Measurements from ENCODE around the gene ZNF330. TPM values are rescaled to one million over a fixed set of nuclear protein-coding genes. Genes with fewer than 3 reads are reported as not detected.

The ZNF330 gene
- total and polyA plus RNA-seq, 2 of the 4 experiments (the other 2 are of a cell fraction): 27.2 to 34.1 TPM

DNA sequence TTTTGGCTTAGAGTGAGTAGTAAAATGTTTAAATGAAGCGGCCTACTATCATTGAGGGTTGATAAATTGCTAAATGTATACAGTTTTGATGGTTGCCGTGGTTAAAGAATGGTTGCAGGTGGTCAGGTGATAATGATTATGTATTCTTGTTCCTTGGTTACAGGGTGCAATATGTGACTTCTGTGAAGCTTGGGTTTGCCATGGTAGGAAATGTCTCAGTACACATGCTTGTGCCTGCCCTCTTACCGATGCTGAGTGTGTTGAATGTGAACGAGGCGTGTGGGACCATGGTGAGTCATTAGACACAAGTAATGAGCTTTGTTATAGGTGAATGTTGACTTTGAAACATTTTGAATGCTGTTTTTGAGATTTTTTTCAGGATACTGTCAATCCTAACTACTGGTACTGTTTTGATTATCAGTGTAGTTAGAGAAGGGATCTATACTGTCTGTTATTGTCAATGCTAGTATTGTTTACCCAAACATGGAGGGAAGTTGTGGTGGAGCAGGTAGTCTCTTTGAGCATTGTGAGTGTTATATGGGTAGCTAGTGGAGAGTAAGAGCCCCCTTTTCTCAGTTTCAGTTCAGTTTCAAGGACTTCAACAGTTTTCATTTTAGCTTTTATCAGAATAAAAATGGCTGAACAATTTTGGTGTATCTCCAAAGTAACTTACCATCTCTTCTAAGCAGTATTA, 8.9 kb downstream of the ZNF330 start:
- Histone ChIP-seq H2BK120ac (ENCODE audit: low read depth, low read length) (no peak overlapping the region), H3K4ac (ENCODE audit: low read depth, low read length) (no peak overlapping the region), H2AK5ac (ENCODE audit: low read depth, low read length) (no peak overlapping the region), H2BK5ac (ENCODE audit: low read depth, low read length, poor library complexity, severe bottlenecking) (no peak overlapping the region), H3K79me1 (ENCODE audit: low read depth in 1 of 2, low read length in 2 of 2) (peaks cover 7 to 10% of the 10 kb centered on the region in 2 experiments; a peak in 2 of 4 replicates), H3K9me3 (ENCODE audit: control insufficient read depth, insufficient read depth, low read length) (no peaks in the 10 kb centered on the region), H3K56ac (ENCODE audit: extremely low read depth, insufficient read depth, low read length) (no peak overlapping the region), H3K9me1 (ENCODE audit: insufficient read depth, low read length) (peaks cover 2% of the 10 kb centered on the region), H3K27ac (ENCODE audit: insufficient read depth, low read length) (no peak overlapping the region), H3K4me2 (ENCODE audit: low read depth, low read length) (no peak overlapping the region), H4K5ac (ENCODE audit: low read depth, low read length) (no peak overlapping the region), H4K20me1 (ENCODE audit: insufficient read depth, low read length) (no peaks in the 10 kb centered on the region), H3K36me3 (ENCODE audit: control insufficient read depth, insufficient read depth, low read length) (peaks cover 18% of the 10 kb centered on the region), H3K27me3 (ENCODE audit: control insufficient read depth, insufficient read depth, low read length) (no peaks in the 10 kb centered on the region), H3K4me3 (ENCODE audit: insufficient read depth, low read depth, low read length) (no peak overlapping the region), H2AK9ac (replicated peaks; ENCODE audit: low read depth, low read length, poor library complexity) (no peak overlapping the region), H3K18ac (ENCODE audit: low read depth, low read length) (no peak overlapping the region), H2BK15ac (ENCODE audit: low read depth, low read length) (no peak overlapping the region), H3K23ac (ENCODE audit: low read depth, low read length) (no peak overlapping the region), H2BK20ac (ENCODE audit: low read depth, low read length) (no peak overlapping the region), H4K91ac (ENCODE audit: insufficient read depth, low read depth, low read length) (no peak overlapping the region), H3K4me1 (ENCODE audit: control insufficient read depth, insufficient read depth, low read length) (no peaks in the 10 kb centered on the region), H3K14ac (replicated peaks; ENCODE audit: low read depth, low read length) (no peak overlapping the region), H2AFZ (replicated peaks; ENCODE audit: low read length, poor library complexity) (no peak overlapping the region), H4K8ac (ENCODE audit: low read depth in 2 of 2, low read length in 2 of 2) (no peak overlapping the region), H3K9ac (ENCODE audit: low read depth, low read length) (no peak overlapping the region)
- 100% methylated on average over 2 of the region's 5 CpGs; no CpG with 5 or more reads in 1 of the 2 experiments for WGBS, 2 experiments (ENCODE audit: extremely low coverage in 2 of 2, insufficient read length in 1 of 2)
- ChIA-PET CTCF (interaction anchor here (0.6 kb wide), 1 partner anchor 579 kb away, joined by 3 read pairs; no protein-coding TSS in a partner anchor), POLR2A (ENCODE audit: unreplicated experiment) (no interaction called here)
- dilution Hi-C loops (cut with HindIII; ENCODE audit: low sequenced_read_pairs, unreplicated experiment): no loop called here
- ATAC-seq (ENCODE audit: low read depth) (no peak), DNase-seq (no peak)
- in situ Hi-C loops (cut with MboI; ENCODE audit: low sequenced_read_pairs): no loop called here
- BruUV-seq (replicated peaks): no TSS peak
- TF ChIP-seq MXI1 (IDR thresholded peaks at IDR 0.05; ENCODE audit: borderline replicate concordance, low read depth, low read length) (no peak), NFE2L2 (IDR thresholded peaks at IDR 0.05; ENCODE audit: low read depth, low read length) (no peak), RCOR1 (IDR thresholded peaks at IDR 0.05; ENCODE audit: insufficient replicate concordance, low read length) (no peak), CTCF (conservative IDR thresholded peaks at IDR 0.05; ENCODE audit: low read depth, low read length) (no peak), MAFK (IDR thresholded peaks at IDR 0.05; ENCODE audit: low read depth, low read length) (no peak), POLR2A (IDR thresholded peaks at IDR 0.05; ENCODE audit: low read depth, low read length) (no peak), CEBPB (IDR thresholded peaks at IDR 0.05; ENCODE audit: low read depth, low read length) (no peak), RAD21 (IDR thresholded peaks at IDR 0.05; ENCODE audit: low read length) (no peak), FOS (IDR thresholded peaks at IDR 0.05; ENCODE audit: low read depth, low read length) (no peak), CHD1 (IDR thresholded peaks at IDR 0.05; ENCODE audit: low read depth, low read length) (no peak), RFX5 (IDR thresholded peaks at IDR 0.05; ENCODE audit: low read depth, low read length) (no peak), BHLHE40 (IDR thresholded peaks at IDR 0.05; ENCODE audit: low read depth, low read length) (no peak), MAZ (IDR thresholded peaks at IDR 0.05; ENCODE audit: borderline replicate concordance, low read depth, low read length) (no peak), SMC3 (IDR thresholded peaks at IDR 0.05; ENCODE audit: low read depth, low read length) (no peak)
- TF ChIP-seq, protein P1, sequence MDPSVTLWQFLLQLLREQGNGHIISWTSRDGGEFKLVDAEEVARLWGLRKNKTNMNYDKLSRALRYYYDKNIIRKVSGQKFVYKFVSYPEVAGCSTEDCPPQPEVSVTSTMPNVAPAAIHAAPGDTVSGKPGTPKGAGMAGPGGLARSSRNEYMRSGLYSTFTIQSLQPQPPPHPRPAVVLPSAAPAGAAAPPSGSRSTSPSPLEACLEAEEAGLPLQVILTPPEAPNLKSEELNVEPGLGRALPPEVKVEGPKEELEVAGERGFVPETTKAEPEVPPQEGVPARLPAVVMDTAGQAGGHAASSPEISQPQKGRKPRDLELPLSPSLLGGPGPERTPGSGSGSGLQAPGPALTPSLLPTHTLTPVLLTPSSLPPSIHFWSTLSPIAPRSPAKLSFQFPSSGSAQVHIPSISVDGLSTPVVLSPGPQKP (IDR thresholded peaks at IDR 0.05; ENCODE audit: borderline replicate concordance, low read depth, low read length): no peak
- TF ChIP-seq, protein P2, sequence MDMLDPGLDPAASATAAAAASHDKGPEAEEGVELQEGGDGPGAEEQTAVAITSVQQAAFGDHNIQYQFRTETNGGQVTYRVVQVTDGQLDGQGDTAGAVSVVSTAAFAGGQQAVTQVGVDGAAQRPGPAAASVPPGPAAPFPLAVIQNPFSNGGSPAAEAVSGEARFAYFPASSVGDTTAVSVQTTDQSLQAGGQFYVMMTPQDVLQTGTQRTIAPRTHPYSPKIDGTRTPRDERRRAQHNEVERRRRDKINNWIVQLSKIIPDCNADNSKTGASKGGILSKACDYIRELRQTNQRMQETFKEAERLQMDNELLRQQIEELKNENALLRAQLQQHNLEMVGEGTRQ (IDR thresholded peaks at IDR 0.05; ENCODE audit: low read depth, low read length): no peak
- intact Hi-C loops (cut with micrococcal nuclease): loop anchor here (10.0 kb wide), 2 partner anchors 415 to 865 kb away; no protein-coding TSS in a partner anchor

Measured in IMR-90 (cell line).